Stimulated activated effector memory CD8-positive, alpha-beta T cell treated with anti-CD3 and anti-CD28 coated beads, Interleukin-12 subunit alpha, Interleukin-12 subunit beta, amount 100 ng/mL, for 72 hours (primary cell): ENCODE data around the gene CPAMD8.

Source experiments
- ATAC-seq: fragments of 150-1000 bp; cut with Tn5 transposase; 2 replicates; pipeline ENCODE4 v1.10.0; 2021
- DNase-seq, 2 donors: peaks; one replicate each; pipeline ENCODE4 v3.0.0; 2021 to 2022; ENCODE audit warnings: low spot score in 2 of 2
- H3K27ac Mint-ChIP-seq: one replicate; pipeline ENCODE4 v1.8.0; 2022; ENCODE audit warnings: mild to moderate bottlenecking, mixed read lengths
- H3K36me3 Mint-ChIP-seq: one replicate; pipeline ENCODE4 v1.8.0; 2022; ENCODE audit warnings: mild to moderate bottlenecking, mixed read lengths
- H3K4me1 Mint-ChIP-seq: one replicate; pipeline ENCODE4 v1.8.0; 2022; ENCODE audit warnings: mixed read lengths
- H3K4me3 Mint-ChIP-seq: one replicate; pipeline ENCODE4 v1.8.0; 2022; ENCODE audit warnings: mild to moderate bottlenecking, mixed read lengths
- H3K9me3 Mint-ChIP-seq: one replicate; pipeline ENCODE4 v1.8.0; 2022; ENCODE audit warnings: mixed read lengths

The CPAMD8 gene

GRCh38 chr19:17026706-17027534, at the start of gene CPAMD8:
CPAMD8 (minus strand) TSS chr19:17026810; CDS start chr19:17026642, 168 bp downstream.
- no peak within 1 kb of the TSS for H3K27ac Mint-ChIP-seq
- ATAC-seq = peak; percentile 9
- peaks cover 8% of the 10 kb centered on the region for H3K4me1 Mint-ChIP-seq
- DNase-seq = no peak
- H3K4me3 Mint-ChIP-seq = peak within 1 kb of the TSS; percentile 33
- H3K9me3 Mint-ChIP-seq = peaks cover 3% of the 10 kb centered on the region
- H3K36me3 Mint-ChIP-seq = no peaks in the 10 kb centered on the region

DNA sequence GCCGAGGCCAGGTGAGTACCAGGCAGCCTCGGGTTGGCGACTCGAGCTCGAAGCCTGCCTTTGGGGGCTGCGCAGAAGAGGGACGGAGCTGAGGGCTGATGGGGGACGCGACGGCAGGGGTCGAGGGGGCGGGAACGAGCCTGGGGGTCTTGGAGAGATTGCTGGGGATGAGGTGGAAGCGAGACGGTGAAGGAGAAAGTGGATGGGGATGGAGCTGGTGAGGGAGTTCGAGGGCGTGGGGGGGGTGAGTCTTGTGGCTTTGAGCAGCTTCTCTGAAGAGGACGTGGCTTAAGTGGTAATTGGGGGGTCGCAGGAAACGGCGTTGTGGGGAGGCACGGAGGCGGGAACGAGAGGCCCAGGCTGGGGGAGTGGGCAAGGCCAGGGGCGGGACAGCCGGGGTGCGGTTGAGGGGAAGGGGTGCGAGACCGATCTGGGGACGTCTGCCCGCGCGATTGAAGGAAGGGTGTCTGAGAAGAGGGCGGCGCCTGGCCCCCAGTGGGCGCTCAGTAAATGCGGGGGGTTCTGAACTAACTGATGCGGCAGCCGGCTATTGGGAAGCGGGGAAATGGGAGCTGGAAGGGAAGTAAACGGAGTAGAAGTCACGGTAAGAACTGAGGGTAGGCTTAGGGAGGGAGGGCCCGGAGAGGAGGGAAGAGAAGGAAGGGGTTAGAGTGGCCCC, 49.4 kb upstream of the CPAMD8 start:
- H3K27ac Mint-ChIP-seq = peak overlapping the region; percentile 95
- no peak for ATAC-seq

DNA sequence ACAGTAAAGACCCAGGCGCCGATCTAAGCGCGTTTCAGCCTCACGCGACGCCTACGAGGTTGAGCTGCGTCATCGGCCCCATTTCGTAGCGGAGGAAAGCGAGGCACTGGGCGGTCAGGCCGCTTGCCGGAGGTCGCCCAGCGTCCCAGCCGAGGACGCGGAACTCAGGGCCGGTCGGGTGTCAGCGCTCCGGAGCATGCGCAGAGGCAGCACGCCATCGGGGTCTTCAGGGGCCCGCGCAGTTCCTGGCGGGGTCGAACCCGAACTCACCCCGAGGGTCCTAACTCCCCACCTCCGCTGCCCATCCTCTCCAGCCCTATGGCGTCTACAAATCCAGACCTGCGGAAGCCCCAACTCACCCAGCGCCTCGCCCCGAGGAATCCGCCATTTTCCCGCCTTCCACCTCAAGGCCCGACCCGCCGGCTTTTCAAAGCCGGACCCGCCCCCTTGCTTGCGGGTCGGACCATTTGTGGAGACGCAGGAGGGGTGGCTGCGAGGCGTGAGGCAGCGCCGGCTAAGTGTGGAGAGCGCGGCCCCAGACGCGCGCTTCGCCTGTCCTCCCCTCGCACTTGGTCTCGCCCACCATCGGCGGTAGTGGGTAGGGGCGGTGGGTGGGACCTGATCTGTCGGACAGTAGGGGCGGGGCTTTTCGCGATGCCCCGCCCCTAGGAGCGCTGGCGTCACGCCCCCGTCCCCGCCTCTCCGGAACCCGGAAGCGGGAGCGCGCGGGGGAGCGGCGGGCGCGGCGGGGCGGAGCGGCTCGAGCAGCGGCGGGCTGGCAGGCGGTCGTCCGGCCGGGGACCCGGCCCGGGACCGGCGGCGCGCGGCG, 48.6 kb upstream of the CPAMD8 start, which contains the start of the genes HAUS8 and MYO9B:
HAUS8 (minus strand) TSS at position 418 of the 829 bp plus-strand sequence; CDS start at position 388, 30 bp downstream.
MYO9B (plus strand) TSS at position 743 of the 829 bp plus-strand sequence. CDS start 25,941 bp downstream, outside the sequence.
- DNase-seq = peak; percentile 96 to 99
- H3K27ac Mint-ChIP-seq = peak within 1 kb of the TSS; percentile 95
- H3K4me3 Mint-ChIP-seq = peak within 1 kb of the TSS; percentile 99
- H3K9me3 Mint-ChIP-seq = no peaks in the 10 kb centered on the region
- ATAC-seq = peak; percentile 85
- peaks cover 70% of the 10 kb centered on the region for H3K36me3 Mint-ChIP-seq
- peaks cover 77% of the 10 kb centered on the region for H3K4me1 Mint-ChIP-seq

More for the DNA sequence above, 49.4 kb upstream of the CPAMD8 start:
- H3K9me3 Mint-ChIP-seq = no peaks in the 10 kb centered on the region
- DNase-seq = peak; percentile 33 to 84
- peaks cover 72% of the 10 kb centered on the region for H3K4me1 Mint-ChIP-seq
- H3K36me3 Mint-ChIP-seq = peaks cover 68% of the 10 kb centered on the region
- H3K4me3 Mint-ChIP-seq = peak overlapping the region; percentile 99

- ATAC-seq = no peak
- H3K36me3 Mint-ChIP-seq = peaks cover 65% of the 10 kb centered on the region
Measured at GRCh38 chr19:17074634-17075034, 48.0 kb upstream of the CPAMD8 start.

DNA sequence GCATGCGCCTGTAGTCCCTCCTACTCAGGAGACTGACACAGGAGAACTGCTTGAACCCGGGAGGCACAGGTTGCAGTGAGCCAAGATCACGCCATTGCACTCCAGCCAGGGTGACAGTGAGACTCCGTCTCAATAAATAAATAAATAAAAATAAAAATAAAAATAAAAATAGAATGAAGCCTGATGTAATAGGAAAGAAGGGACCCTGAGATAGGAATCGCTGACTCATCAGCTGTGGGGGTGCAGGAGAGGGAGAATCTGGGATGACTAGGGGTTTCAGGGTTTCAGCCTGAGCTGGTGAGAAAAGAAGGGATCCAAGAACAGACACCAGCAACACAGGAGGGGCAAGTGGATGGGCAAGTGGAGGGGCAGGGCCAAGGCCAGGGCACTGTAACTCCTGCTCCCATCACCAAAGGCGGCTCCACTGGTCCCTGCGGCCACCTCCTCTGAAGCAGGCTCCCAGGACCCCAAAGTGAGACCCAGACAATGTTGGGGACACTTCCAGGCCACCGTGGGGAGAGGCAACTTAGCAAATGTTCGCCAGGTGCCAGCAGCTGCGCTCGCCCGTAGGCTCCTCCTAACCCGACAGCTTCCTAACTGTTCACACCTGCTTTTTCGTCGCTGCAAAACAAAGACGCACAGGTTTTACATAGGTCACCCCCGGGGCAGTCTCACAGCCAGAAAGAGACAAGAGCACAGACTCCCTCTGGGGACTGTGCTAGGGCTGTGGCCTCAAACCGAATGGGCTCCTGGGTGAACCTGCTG, 47.4 kb upstream of the CPAMD8 start:
- Mint-ChIP-seq H3K27ac (peak overlapping the region; percentile 95), H3K36me3 (peaks cover 69% of the 10 kb centered on the region), H3K9me3 (no peaks in the 10 kb centered on the region), H3K4me1 (peaks cover 72% of the 10 kb centered on the region), H3K4me3 (peak overlapping the region; percentile 99)
- DNase-seq (peak in 1 of 2 donors; percentile 55), ATAC-seq (no peak)

More at GRCh38 chr19:17074634-17075034, 48.0 kb upstream of the CPAMD8 start:
- Mint-ChIP-seq H3K27ac (peak overlapping the region; percentile 95), H3K4me1 (peaks cover 77% of the 10 kb centered on the region), H3K4me3 (peak overlapping the region; percentile 99), H3K9me3 (no peaks in the 10 kb centered on the region)
- peak in 1 of 2 donors; percentile 53 for DNase-seq

DNA sequence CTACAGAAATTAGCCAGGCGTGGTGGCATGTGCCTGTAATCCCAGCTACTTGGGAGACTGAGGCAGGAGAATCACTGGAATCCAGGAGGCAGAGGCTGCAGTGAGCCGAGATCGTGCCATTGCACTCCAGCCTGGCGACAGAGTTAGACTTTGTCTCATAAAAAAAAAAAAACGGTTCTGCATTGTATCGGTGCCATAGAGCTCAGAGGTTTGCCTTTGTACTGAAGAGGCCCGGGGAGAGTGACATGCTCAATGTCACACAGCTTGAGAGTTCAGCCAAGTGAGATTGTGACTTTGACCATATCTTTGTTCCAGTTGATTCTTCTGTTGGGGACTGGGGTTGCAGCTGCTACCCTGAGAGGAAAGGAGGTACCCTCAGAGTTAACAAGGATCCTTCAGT, 44.3 kb upstream of the CPAMD8 start:
- H3K9me3 Mint-ChIP-seq = no peaks in the 10 kb centered on the region
- H3K27ac Mint-ChIP-seq = peak overlapping the region; percentile 6
- ATAC-seq (no peak), DNase-seq (no peak)
- no peak overlapping the region for H3K4me3 Mint-ChIP-seq
- H3K4me1 Mint-ChIP-seq = peaks cover 56% of the 10 kb centered on the region
- peaks cover 82% of the 10 kb centered on the region for H3K36me3 Mint-ChIP-seq

GRCh38 chr19:17070421-17070820, 43.8 kb upstream of the CPAMD8 start:
- Mint-ChIP-seq H3K9me3 (no peaks in the 10 kb centered on the region), H3K4me1 (peaks cover 56% of the 10 kb centered on the region), H3K4me3 (no peak overlapping the region), H3K27ac (peak overlapping the region; percentile 6), H3K36me3 (peaks cover 82% of the 10 kb centered on the region)
- ATAC-seq (no peak), DNase-seq (no peak)

GRCh38 chr19:17069193-17069592, 42.6 kb upstream of the CPAMD8 start:
- DNase-seq (no peak), ATAC-seq (no peak)
- H3K4me3 Mint-ChIP-seq = no peak overlapping the region
- H3K36me3 Mint-ChIP-seq = peaks cover 84% of the 10 kb centered on the region
- H3K4me1 Mint-ChIP-seq = peaks cover 60% of the 10 kb centered on the region
- no peak overlapping the region for H3K27ac Mint-ChIP-seq
- H3K9me3 Mint-ChIP-seq = no peaks in the 10 kb centered on the region

- peaks cover 29% of the 10 kb centered on the region for H3K4me1 Mint-ChIP-seq
- no peak overlapping the region for H3K4me3 Mint-ChIP-seq
- no peak for DNase-seq
- no peak overlapping the region for H3K27ac Mint-ChIP-seq
- ATAC-seq = no peak
- peaks cover 81% of the 10 kb centered on the region for H3K36me3 Mint-ChIP-seq
- no peaks in the 10 kb centered on the region for H3K9me3 Mint-ChIP-seq
Measured at GRCh38 chr19:17063428-17063827, 36.8 kb upstream of the CPAMD8 start.

DNA sequence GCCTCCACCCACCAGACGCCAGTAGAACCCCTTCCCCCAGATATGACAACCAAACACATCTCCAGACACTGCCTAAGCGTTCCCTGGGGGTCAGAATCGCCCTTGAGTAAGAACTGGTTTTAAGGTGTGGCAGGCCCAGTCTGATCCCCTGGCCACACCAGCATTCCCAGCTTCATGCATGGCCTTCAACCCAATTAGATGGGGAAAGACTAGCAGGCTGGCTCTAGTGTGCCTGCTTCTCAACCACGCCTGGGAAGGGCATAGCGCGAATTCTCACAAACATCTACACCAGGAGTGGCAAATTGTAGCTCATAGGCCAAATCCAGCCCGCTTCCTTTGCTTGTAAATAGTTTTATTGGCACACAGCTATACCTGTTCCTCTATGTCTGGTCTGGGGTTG, 35.1 kb upstream of the CPAMD8 start:
- Mint-ChIP-seq H3K4me3 (no peak overlapping the region), H3K4me1 (peaks cover 20% of the 10 kb centered on the region), H3K36me3 (peaks cover 83% of the 10 kb centered on the region), H3K27ac (no peak overlapping the region), H3K9me3 (no peaks in the 10 kb centered on the region)
- DNase-seq = no peak
- no peak for ATAC-seq

DNA sequence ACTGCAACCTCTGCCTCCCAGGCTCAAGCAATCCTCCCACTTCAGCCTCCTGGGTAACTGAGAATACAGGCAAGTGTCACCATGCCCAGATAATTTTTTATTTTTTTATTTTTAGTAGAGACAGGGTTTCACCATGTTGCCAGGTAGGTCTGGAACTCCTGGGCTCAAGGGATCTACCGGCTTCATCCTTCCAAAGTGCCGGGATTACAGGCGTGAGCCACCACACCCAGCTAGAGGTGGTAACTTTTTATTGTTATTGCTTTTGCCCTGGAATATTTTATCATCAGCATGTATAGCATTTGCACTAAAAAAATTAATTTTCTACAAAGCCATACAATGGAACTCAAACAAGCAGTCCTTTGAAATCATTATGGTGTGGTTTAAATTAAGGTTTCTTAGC, 34.6 kb upstream of the CPAMD8 start:
- no peaks in the 10 kb centered on the region for H3K9me3 Mint-ChIP-seq
- peaks cover 83% of the 10 kb centered on the region for H3K36me3 Mint-ChIP-seq
- no peak overlapping the region for H3K4me3 Mint-ChIP-seq
- no peak for DNase-seq
- ATAC-seq = no peak
- no peak overlapping the region for H3K27ac Mint-ChIP-seq
- H3K4me1 Mint-ChIP-seq = peaks cover 15% of the 10 kb centered on the region

- no peak for DNase-seq
- no peak for ATAC-seq
- Mint-ChIP-seq H3K9me3 (no peaks in the 10 kb centered on the region), H3K36me3 (peaks cover 83% of the 10 kb centered on the region), H3K27ac (no peak overlapping the region), H3K4me1 (peaks cover 14% of the 10 kb centered on the region), H3K4me3 (no peak overlapping the region)
Measured at GRCh38 chr19:17060802-17061201, 34.2 kb upstream of the CPAMD8 start.

DNA sequence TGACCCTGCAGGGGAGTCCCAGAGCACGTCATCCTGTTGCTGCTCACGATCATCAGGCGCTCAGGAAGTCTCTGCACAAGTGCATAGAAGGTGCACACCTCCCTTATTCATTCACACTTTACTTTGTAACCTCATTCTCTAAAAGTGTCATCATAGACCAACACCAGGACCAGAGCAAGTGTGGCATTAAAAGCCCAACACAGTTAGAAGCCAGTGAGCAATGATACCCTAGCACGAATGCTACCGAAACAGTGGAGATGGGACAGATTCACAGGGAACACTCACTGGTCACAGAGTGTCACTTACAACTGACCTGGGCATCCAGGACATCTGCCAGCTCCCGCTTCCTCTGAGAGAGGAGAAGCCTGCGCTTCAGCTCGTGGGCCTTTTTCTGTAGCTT, 31.6 kb upstream of the CPAMD8 start:
- Mint-ChIP-seq H3K9me3 (no peaks in the 10 kb centered on the region), H3K27ac (peak overlapping the region; percentile 6), H3K4me3 (no peak overlapping the region), H3K36me3 (peaks cover 83% of the 10 kb centered on the region), H3K4me1 (no peaks in the 10 kb centered on the region)
- ATAC-seq (no peak), DNase-seq (no peak)

DNA sequence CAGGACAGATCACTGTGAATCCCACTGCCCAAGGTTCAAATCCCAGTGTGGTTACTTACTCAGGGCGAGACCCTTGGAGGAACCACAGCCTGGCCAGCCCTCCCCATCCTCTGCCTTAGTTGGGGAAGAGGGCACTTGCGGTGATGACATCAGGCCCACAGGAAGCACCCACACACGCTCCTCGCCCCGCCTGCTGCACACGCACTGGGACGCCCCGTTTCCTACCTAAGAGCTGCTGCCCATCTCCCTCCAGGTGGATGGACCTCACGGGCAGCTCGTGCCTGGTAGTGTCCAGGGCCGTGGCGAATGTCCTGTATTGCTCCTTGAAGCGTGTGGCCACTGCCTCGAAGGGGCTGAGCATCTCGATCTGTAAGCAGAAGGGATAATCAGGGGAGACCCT, 29.0 kb upstream of the CPAMD8 start:
- H3K27ac Mint-ChIP-seq = no peak overlapping the region
- H3K36me3 Mint-ChIP-seq = peaks cover 93% of the 10 kb centered on the region
- H3K9me3 Mint-ChIP-seq = no peaks in the 10 kb centered on the region
- no peak overlapping the region for H3K4me3 Mint-ChIP-seq
- no peaks in the 10 kb centered on the region for H3K4me1 Mint-ChIP-seq
- ATAC-seq = no peak
- DNase-seq = no peak
